ENCODE measurements around the gene PACSIN1.

Gene PACSIN1

DNA sequence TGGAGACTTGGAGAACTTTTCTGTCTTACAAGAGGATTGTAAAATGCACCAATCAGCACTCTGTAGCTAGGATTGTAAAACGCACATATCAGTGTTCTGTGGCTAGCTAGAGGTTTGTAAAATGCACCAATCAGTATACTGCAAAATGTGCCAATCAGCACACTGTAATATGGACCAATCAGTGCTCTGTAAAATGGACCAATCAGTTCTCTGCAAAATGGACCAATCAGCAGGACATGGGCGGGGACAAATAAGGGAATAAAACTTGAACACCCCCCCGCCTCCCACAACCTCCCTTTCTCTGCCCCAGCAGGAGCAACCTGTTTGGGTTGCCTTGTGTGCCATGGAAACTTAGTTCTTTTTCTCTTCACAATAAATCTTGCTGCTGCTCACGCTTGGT, 27.2 kb upstream of the PACSIN1 start:
- H3K9me3 Mint-ChIP-seq, result peaks cover 3% of the 10 kb centered on the region
- no peaks in the 10 kb centered on the region for H3K27me3 Mint-ChIP-seq (ENCODE audit: low read depth)
- TF ChIP-seq, protein P1, sequence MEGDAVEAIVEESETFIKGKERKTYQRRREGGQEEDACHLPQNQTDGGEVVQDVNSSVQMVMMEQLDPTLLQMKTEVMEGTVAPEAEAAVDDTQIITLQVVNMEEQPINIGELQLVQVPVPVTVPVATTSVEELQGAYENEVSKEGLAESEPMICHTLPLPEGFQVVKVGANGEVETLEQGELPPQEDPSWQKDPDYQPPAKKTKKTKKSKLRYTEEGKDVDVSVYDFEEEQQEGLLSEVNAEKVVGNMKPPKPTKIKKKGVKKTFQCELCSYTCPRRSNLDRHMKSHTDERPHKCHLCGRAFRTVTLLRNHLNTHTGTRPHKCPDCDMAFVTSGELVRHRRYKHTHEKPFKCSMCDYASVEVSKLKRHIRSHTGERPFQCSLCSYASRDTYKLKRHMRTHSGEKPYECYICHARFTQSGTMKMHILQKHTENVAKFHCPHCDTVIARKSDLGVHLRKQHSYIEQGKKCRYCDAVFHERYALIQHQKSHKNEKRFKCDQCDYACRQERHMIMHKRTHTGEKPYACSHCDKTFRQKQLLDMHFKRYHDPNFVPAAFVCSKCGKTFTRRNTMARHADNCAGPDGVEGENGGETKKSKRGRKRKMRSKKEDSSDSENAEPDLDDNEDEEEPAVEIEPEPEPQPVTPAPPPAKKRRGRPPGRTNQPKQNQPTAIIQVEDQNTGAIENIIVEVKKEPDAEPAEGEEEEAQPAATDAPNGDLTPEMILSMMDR (IDR thresholded peaks at IDR 0.05; ENCODE audit: unreplicated experiment in 3 of 3), result no peak
- no peak overlapping the region for H3K4me3 Mint-ChIP-seq
- H3K4me1 Mint-ChIP-seq, result no peaks in the 10 kb centered on the region
- no peaks in the 10 kb centered on the region for H3K36me3 Mint-ChIP-seq (ENCODE audit: low read depth)
- H3K27ac Mint-ChIP-seq, result no peak overlapping the region

DNA sequence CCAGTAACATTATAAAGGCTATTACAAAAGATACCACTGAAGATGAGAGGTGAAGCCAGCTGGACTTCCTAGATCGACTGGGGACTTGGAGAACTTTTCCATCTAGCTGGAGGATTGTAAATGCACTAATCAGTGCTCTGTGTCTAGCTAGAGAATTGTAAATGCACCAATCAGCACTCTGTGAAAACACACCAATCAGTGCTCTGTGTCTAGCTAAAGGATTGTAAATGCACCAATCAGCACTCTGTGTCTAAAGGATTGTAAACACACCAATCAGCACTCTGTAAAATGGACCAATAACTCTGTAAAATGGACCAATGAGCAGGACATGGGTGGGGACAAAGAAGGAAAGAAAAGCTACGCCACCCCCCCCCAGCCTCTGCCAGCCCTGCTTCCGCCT, 26.4 kb upstream of the PACSIN1 start:
- Mint-ChIP-seq H3K4me3 (no peak overlapping the region), H3K4me1 (no peaks in the 10 kb centered on the region), H3K27me3 (ENCODE audit: low read depth) (no peaks in the 10 kb centered on the region), H3K27ac (no peak overlapping the region), H3K36me3 (ENCODE audit: low read depth) (no peaks in the 10 kb centered on the region), H3K9me3 (peaks cover 3% of the 10 kb centered on the region)
- TF ChIP-seq, protein P1 (IDR thresholded peaks at IDR 0.05; ENCODE audit: unreplicated experiment in 3 of 3), result no peak

DNA sequence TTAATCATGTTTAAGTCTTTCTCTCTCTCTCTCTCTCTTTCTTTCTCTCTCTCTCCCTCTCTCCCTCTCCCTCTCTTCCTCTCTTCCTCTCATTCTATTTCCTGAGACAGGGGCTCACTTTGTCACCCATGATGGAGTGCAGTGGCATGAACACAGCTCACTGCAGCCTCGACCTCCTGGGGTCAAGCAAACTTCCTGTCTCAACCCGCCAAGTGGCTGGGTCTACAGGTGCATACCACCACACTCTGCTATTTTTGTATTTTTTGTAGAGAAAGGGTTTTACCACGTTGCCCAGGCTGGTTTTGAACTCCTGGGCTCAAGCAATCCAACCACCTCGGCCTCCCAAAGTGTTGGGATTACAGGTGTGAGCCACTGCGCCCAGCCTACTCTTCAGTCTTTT, 24.4 kb upstream of the PACSIN1 start:
- no peak overlapping the region for H3K27ac Mint-ChIP-seq

DNA sequence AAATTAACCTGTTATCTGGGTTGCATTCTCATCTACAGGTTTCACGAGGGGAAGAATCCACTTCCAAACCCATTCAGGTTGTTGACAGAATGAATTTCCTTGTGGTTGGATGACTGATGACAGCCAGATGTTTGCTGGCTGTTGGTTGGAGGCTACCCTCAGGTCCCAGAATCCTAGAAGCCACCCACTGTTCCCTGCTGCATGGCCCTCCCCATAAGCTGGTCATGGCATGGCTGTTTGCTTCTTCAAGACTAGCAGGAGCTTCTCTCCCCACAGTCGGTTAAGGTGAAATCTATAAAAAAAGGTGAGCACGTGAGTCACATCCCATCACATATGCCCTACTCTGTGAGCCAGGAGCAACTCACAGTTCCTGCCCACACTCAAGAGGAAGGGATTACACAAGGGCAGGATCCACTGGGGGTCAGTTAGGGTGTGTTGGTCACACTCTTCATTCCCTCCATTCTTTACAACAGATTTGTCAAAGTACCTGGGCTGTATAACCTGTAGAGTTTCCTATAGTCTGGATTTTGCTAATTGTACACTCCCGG, 20.5 kb upstream of the PACSIN1 start:
- Mint-ChIP-seq H3K36me3 (ENCODE audit: low read depth) (no peaks in the 10 kb centered on the region), H3K9me3 (no peaks in the 10 kb centered on the region), H3K4me3 (no peak overlapping the region), H3K27ac (no peak overlapping the region), H3K27me3 (ENCODE audit: low read depth) (no peaks in the 10 kb centered on the region), H3K4me1 (peaks cover 6% of the 10 kb centered on the region)
- TF ChIP-seq, protein P1 (IDR thresholded peaks at IDR 0.05; ENCODE audit: unreplicated experiment in 3 of 3), result no peak

More for the DNA sequence above, 24.4 kb upstream of the PACSIN1 start:
- Mint-ChIP-seq H3K4me1 (no peaks in the 10 kb centered on the region), H3K9me3 (peaks cover 3% of the 10 kb centered on the region), H3K27me3 (ENCODE audit: low read depth) (no peaks in the 10 kb centered on the region), H3K4me3 (no peak overlapping the region), H3K36me3 (ENCODE audit: low read depth) (no peaks in the 10 kb centered on the region)
- TF ChIP-seq, protein P1 (IDR thresholded peaks at IDR 0.05; ENCODE audit: unreplicated experiment in 3 of 3), result no peak

DNA sequence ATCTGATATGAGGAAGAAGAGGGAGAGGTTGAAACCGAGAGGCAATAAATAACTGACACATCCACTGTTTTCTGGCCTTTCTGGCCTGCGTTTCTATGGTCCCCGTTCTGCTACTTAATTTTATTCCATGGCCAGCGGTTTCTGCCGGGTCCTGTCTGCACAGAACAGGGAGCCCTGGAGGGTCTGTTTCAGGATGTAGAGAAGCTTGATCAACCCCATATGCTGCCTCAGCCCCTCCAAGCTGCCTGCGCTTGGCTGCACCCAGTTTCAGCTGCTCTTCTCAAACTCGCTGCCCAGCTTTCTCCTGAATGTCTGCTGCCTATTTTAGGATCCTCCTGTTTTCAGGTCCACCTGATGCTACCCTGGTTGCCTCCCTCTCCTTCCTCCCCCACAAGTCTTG, 18.5 kb upstream of the PACSIN1 start:
- Mint-ChIP-seq H3K27ac (peak overlapping the region in 1 of 3 experiments; percentile 4), H3K36me3 (ENCODE audit: low read depth) (no peaks in the 10 kb centered on the region), H3K4me3 (no peak overlapping the region), H3K4me1 (peaks cover 6% of the 10 kb centered on the region), H3K27me3 (ENCODE audit: low read depth) (no peaks in the 10 kb centered on the region), H3K9me3 (peaks cover 5% of the 10 kb centered on the region)
- TF ChIP-seq, protein P1 (IDR thresholded peaks at IDR 0.05; ENCODE audit: unreplicated experiment in 3 of 3), result no peak

DNA sequence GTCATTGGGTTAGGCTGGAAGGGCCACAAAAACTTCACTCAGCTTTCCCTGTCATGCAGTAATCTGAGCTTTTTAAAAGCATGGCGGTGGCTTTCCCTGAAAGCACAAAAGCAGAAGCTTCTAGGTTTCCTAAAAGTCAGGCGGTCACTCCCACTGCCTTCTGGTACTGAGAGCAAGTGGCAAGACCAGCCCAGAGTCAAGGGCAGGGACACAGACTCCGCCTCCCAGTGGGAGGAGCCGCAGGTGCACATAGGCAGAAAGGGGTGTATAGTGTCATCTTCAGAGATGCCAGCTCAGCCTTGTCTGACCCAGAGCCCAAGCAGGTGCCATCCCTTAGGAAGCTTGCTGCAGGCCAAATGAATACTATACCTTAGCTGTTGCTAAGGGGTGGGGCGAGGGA, 18.0 kb upstream of the PACSIN1 start:
- TF ChIP-seq, protein P1 (IDR thresholded peaks at IDR 0.05; ENCODE audit: unreplicated experiment in 3 of 3), result no peak
- Mint-ChIP-seq H3K27ac (peak overlapping the region in 1 of 3 experiments; percentile 4), H3K36me3 (ENCODE audit: low read depth) (no peaks in the 10 kb centered on the region), H3K4me3 (no peak overlapping the region), H3K4me1 (peaks cover 6% of the 10 kb centered on the region), H3K27me3 (ENCODE audit: low read depth) (no peaks in the 10 kb centered on the region), H3K9me3 (peaks cover 5% of the 10 kb centered on the region)
